Uterus (tissue), 4 donors: ENCODE measurements around the gene PIH1D1. TPM values are rescaled to one million over a fixed set of nuclear protein-coding genes. Genes with fewer than 3 reads are reported as not detected.
A peak's percentile ranks its signal among the peaks of the same experiment; 100 is the strongest.

Source experiments
- DNase-seq, 2 donors: peaks; one replicate each; pipeline ENCODE4 v3.0.0-alpha.2; 2019 to 2020
- H3K27ac ChIP-seq, 2 donors: fragments of 200-600 bp; sonication (generic); 1 replicate in 1 of 2; 2 replicates in 1 of 2; pipeline ENCODE4 v1.5.1; 2016 to 2018
- H3K27me3 ChIP-seq, 2 donors: fragments of 200-600 bp; sonication (generic); one replicate each; pipeline ENCODE4 v1.5.1; 2018 to 2019; ENCODE audit warnings: control low read depth in 1 of 2
- H3K36me3 ChIP-seq, 2 donors: fragments of 200-600 bp; sonication (generic); one replicate each; pipeline ENCODE4 v1.5.1; 2019; ENCODE audit warnings: control low read depth in 1 of 2
- H3K4me1 ChIP-seq, 2 donors: fragments of 200-600 bp; sonication (generic); one replicate each; pipeline ENCODE4 v1.5.1; 2018 to 2019; ENCODE audit warnings: control low read depth in 1 of 2
- H3K4me3 ChIP-seq, 2 donors: fragments of 200-600 bp; sonication (generic); 1 replicate in 1 of 2; 2 replicates in 1 of 2; pipeline ENCODE4 v1.5.1; 2018 to 2019; ENCODE audit warnings: mild to moderate bottlenecking in 1 of 2
- H3K9me3 ChIP-seq, 2 donors: fragments of 200-600 bp; sonication (generic); one replicate each; pipeline ENCODE4 v1.5.1; 2019; ENCODE audit warnings: control low read depth in 1 of 2
- CTCF ChIP-seq, 4 experiments: fragments of 200-600 bp in 2 of 4; fragments of 450-650 bp in 2 of 4; sonication (generic) in 2 of 4; IDR thresholded peaks; one replicate each; pipeline ENCODE4 v1.5.1; 2016 to 2019; ENCODE audit warnings: antibody characterized with exemption in 4 of 4, mild to moderate bottlenecking in 2 of 4, moderate library complexity in 1 of 4
- POLR2A ChIP-seq, 2 donors: fragments of 450-650 bp; IDR thresholded peaks; one replicate each; pipeline ENCODE4 v1.6.1; 2016; ENCODE audit warnings: antibody characterized with exemption in 2 of 2, mild to moderate bottlenecking in 1 of 2, moderate library complexity in 1 of 2
- intact Hi-C: fragments of 100-400 bp; cut with DNase I; formaldehyde crosslinking; loops from one replicate; pipeline ENCODE4 v1.15.1; 2023; ENCODE audit warnings: low total_unique reads
- microRNA counts, 2 donors: library from miRNA; unstranded; fragments of <30 nt; microRNA quantifications; one replicate each; lab custom pipeline; 2016 to 2017
- microRNA-seq: library from miRNA; unstranded; fragments of <30 nt; microRNA quantifications from one replicate; pipeline ENCODE4, GENCODE V29; 2016; ENCODE audit warnings: borderline microRNAs expressed, borderline replicate concordance
- small RNA-seq: library from RNA; depleted of rRNA; stranded (forward); fragments of <200 nt; gene quantifications from one replicate; pipeline ENCODE3, GENCODE V24; 2016
- total RNA-seq, 4 donors: library from RNA; depleted of rRNA in 3 of 4; stranded (reverse); fragments of >200 nt in 3 of 4; gene quantifications; one replicate each; pipeline versions ENCODE4 v1.1.0 to v1.2.4, GENCODE V29; 2014 to 2023
- donor health status: DM: yes; HTN: yes; CAD: no.

PIH1D1 gene
- total RNA-seq, 4 donors from 2014 or later = 31.2 to 70.2 (median 46.5) TPM

GRCh38 chr19:49396738-49397505, 54.7 kb downstream of the PIH1D1 start:
- no peak for DNase-seq
- Histone ChIP-seq H3K4me1 (no peaks in the 10 kb centered on the region), H3K36me3 (no peaks in the 10 kb centered on the region), H3K4me3 (no peak overlapping the region), H3K9me3 (no peaks in the 10 kb centered on the region), H3K27me3 (no peaks in the 10 kb centered on the region), H3K27ac (no peak overlapping the region)
- TF ChIP-seq CTCF (IDR thresholded peaks at IDR 0.05) = no peak
- TF ChIP-seq POLR2A (IDR thresholded peaks at IDR 0.05) = no peak
- intact Hi-C loops = no loop called here

MicroRNAs encoded within 50 kb of the gene (microRNA counts, 767-probe panel; counts per million panel counts)
- microRNA hsa-miR-150-5p (lab: Ali Mortazavi, UCI) = 7,654 to 9,449 counts per million in 2 donors

Small RNA genes within 50 kb of the gene (microRNA-seq; reads per million reads assigned to microRNA genes)
- 584 reads per million, percentile 77 among the genes with 10 or more reads in this experiment for gene MIR150

Small RNA genes within 50 kb of the gene (small RNA-seq; reads per million reads assigned to genes)
- gene MIR150 = 14.8 reads per million, percentile 90 among the genes with 10 or more reads in this experiment
- not detected for gene SNORD32A
- not detected for gene SNORD33
- gene SNORD34 = not detected
- not detected for gene SNORD35A
- gene SNORD35B = not detected

Other genes starting within 250 kb of the PIH1D1 start
- gene SLC6A16, start 126.6 kb downstream of the PIH1D1 start, total RNA-seq = 1 to 10 TPM in 1 of 4 donors, under 1 TPM in 2, not detected in 1; 0.55 to 7.5 (median 0.88) TPM
- gene CD37, start 116.4 kb downstream of the PIH1D1 start, total RNA-seq = 10 to 100 TPM in 1 of 4 donors, 1 to 10 TPM in 3; 4.4 to 11.0 (median 7.8) TPM
- gene TEAD2, start 89.4 kb downstream of the PIH1D1 start, total RNA-seq = 10 to 100 TPM; 21.8 to 83.2 (median 48.5) TPM
- 1 to 10 TPM in 1 of 4 donors, not detected in 3; 1.3 TPM for gene DKKL1, start 87.9 kb downstream of the PIH1D1 start, total RNA-seq
- gene KASH5, start 63.6 kb downstream of the PIH1D1 start, total RNA-seq = under 1 TPM in 1 of 4 donors, not detected in 3; 0.55 TPM
- gene PTH2, start 28.4 kb downstream of the PIH1D1 start, total RNA-seq = not detected
- not detected for gene GFY, start 26.4 kb downstream of the PIH1D1 start, total RNA-seq
- gene SLC17A7, start 10.3 kb downstream of the PIH1D1 start, total RNA-seq = 1 to 10 TPM in 3 of 4 donors, not detected in 1; 1.3 to 5.6 (median 1.9) TPM
- 10 to 100 TPM; 13.5 to 40.8 (median 34.5) TPM for gene ALDH16A1, start 1.4 kb upstream of the PIH1D1 start, total RNA-seq
- gene FLT3LG, start 22.4 kb upstream of the PIH1D1 start, total RNA-seq = 10 to 100 TPM in 1 of 4 donors, 1 to 10 TPM in 2, not detected in 1; 3.7 to 19.4 (median 4.1) TPM
- gene RPL13A, start 35.8 kb upstream of the PIH1D1 start, total RNA-seq = 1,000 to 10,000 TPM; 1,462 to 5,863 (median 3,544) TPM
- over 10,000 TPM in 1 of 4 donors, 1,000 to 10,000 TPM in 3; 2,160 to 10,624 (median 5,235) TPM for gene RPS11, start 44.6 kb upstream of the PIH1D1 start, total RNA-seq
- 100 to 1,000 TPM; 151 to 226 (median 201) TPM for gene FCGRT, start 60.8 kb upstream of the PIH1D1 start, total RNA-seq
- 10 to 100 TPM; 14.3 to 71.1 (median 41.4) TPM for gene RCN3, start 76.2 kb upstream of the PIH1D1 start, total RNA-seq
- 100 to 1,000 TPM in 1 of 4 donors, 10 to 100 TPM in 3; 29.0 to 347 (median 65.4) TPM for gene NOSIP, start 128.7 kb upstream of the PIH1D1 start, total RNA-seq
- 1 to 10 TPM in 1 of 4 donors, under 1 TPM in 1, not detected in 2; 0.95 to 1.4 TPM for gene PRRG2, start 129.5 kb upstream of the PIH1D1 start, total RNA-seq
- gene PRR12, start 139.4 kb upstream of the PIH1D1 start, total RNA-seq = 10 to 100 TPM in 2 of 4 donors, 1 to 10 TPM in 2; 2.6 to 63.1 (median 8.6) TPM
- 100 to 1,000 TPM in 1 of 4 donors, 10 to 100 TPM in 3; 17.1 to 106 (median 47.7) TPM for gene RRAS, start 188.3 kb upstream of the PIH1D1 start, total RNA-seq
- gene SCAF1, start 190.4 kb upstream of the PIH1D1 start, total RNA-seq = 10 to 100 TPM in 3 of 4 donors, 1 to 10 TPM in 1; 8.8 to 76.9 (median 11.4) TPM
- gene IRF3, start 214.0 kb upstream of the PIH1D1 start, total RNA-seq = 100 to 1,000 TPM in 1 of 4 donors, 10 to 100 TPM in 2, 1 to 10 TPM in 1; 8.2 to 106 (median 63.9) TPM
- gene BCL2L12, start 214.1 kb upstream of the PIH1D1 start, total RNA-seq = 10 to 100 TPM in 1 of 4 donors, 1 to 10 TPM in 3; 3.1 to 23.8 (median 3.5) TPM
- gene PRMT1, start 225.5 kb upstream of the PIH1D1 start, total RNA-seq = 100 to 1,000 TPM in 3 of 4 donors, 10 to 100 TPM in 1; 78.5 to 274 (median 217) TPM
- gene ADM5, start 237.8 kb upstream of the PIH1D1 start, total RNA-seq = 1 to 10 TPM in 3 of 4 donors, not detected in 1; 1.3 to 6.0 (median 1.5) TPM
- gene CPT1C, start 239.3 kb upstream of the PIH1D1 start, total RNA-seq = 10 to 100 TPM in 2 of 4 donors, 1 to 10 TPM in 2; 1.5 to 26.6 (median 12.2) TPM